AG04449 (cell line): ENCODE measurements around the gene TMEM190.

ENCODE experiments used
- CTCF ChIA-PET: fragments of 350-600 bp; formaldehyde crosslinking; extraction: SDS; loops from one replicate; lab custom pipeline; 2021; ENCODE audit warnings: antibody characterized with exemption; lab: Yijun Ruan, JAX
- POLR2A ChIA-PET: fragments of 400-600, 350-600 bp; formaldehyde crosslinking; extraction: SDS; loops from one replicate; lab custom pipeline; 2020; ENCODE audit warnings: antibody characterized with exemption, inconsistent platforms; lab: Yijun Ruan, JAX
- DNase-seq: peaks from one replicate; pipeline ENCODE4 v3.0.0-alpha.2; 2010; ENCODE audit warnings: low read depth, low spot score
- H3K4me3 ChIP-seq: 2 replicates; pipeline ENCODE4 v1.5.1; 2011; ENCODE audit warnings: low read depth, mild to moderate bottlenecking, control low read depth, low read length
- CTCF ChIP-seq: IDR thresholded peaks from one replicate; pipeline ENCODE4 v1.5.1; 2011; ENCODE audit warnings: mild to moderate bottlenecking, moderate library complexity, low read length, control low read depth, inconsistent platforms; ENCODE audit not compliant: insufficient read depth; ENCODE audit errors: missing control alignments

Gene TMEM190

GRCh38 chr19:55373306-55373992 lies 3.2 kb upstream of the TMEM190 start:
- no peak for TF ChIP-seq CTCF
- H3K4me3 ChIP-seq, result no peak overlapping the region
- CTCF ChIA-PET, result interaction anchor here (2.1 to 2.4 kb wide), 2 partner anchors 10 to 71 kb away, joined by 12 to 14 read pairs; partner anchors contain the start of gene TMEM238
- POLR2A ChIA-PET, result interaction anchor here (0.9 to 1.1 kb wide), 3 partner anchors 10 to 34 kb away, joined by 3 to 7 read pairs (median 3); partner anchors contain the start of gene GARIN5B
- DNase-seq, result no peak

- CTCF ChIA-PET, result no interaction called here
- DNase-seq, result no peak
- POLR2A ChIA-PET, result interaction anchor here (0.6 kb wide), 1 partner anchor 34 kb away, joined by 3 read pairs; the partner anchor contains the start of gene UBE2S
- no peak overlapping the region for H3K4me3 ChIP-seq
- TF ChIP-seq CTCF, result no peak
These were observed 2.5 kb upstream of the TMEM190 start for GRCh38 chr19:55373993-55374757.

- CTCF ChIA-PET, result no interaction called here
- no peak for TF ChIP-seq CTCF
- POLR2A ChIA-PET, result no interaction called here
- DNase-seq, result no peak
- H3K4me3 ChIP-seq, result no peak overlapping the region
These were observed 918 bp downstream of the TMEM190 start for GRCh38 chr19:55377356-55378131.

GRCh38 chr19:55379174-55379573 lies 2.5 kb downstream of the TMEM190 start:
- TF ChIP-seq CTCF, result no peak
- DNase-seq, result no peak
- POLR2A ChIA-PET, result no interaction called here
- no peak overlapping the region for H3K4me3 ChIP-seq
- CTCF ChIA-PET, result interaction anchor here (0.7 kb wide), 1 partner anchor 77 kb away, joined by 3 read pairs; no protein-coding TSS in a partner anchor

- POLR2A ChIA-PET, result interaction anchor here (3.8 kb wide), 1 partner anchor 25 kb away, joined by 20 read pairs; the partner anchor contains the start of gene UBE2S
These were observed 5.4 kb downstream of the TMEM190 start for GRCh38 chr19:55382013-55382412.

More at GRCh38 chr19:55382013-55382412, 5.4 kb downstream of the TMEM190 start:
- TF ChIP-seq CTCF, result no peak
- DNase-seq, result no peak
- CTCF ChIA-PET, result interaction anchor here (0.9 to 3.4 kb wide), 3 partner anchors 66 to 80 kb away, joined by 3 to 50 read pairs (median 3); no protein-coding TSS in a partner anchor
- H3K4me3 ChIP-seq, result no peak overlapping the region
